Inflammatory macrophage treated with lipopolysaccharide for 4 hours (primary cell): ENCODE data around the gene MID1.
A peak's percentile ranks its signal among the peaks of the same experiment; 100 is the strongest.

Source experiments
- DNase-seq: peaks from one replicate; pipeline ENCODE4 v3.0.0-alpha.2; 2020

MID1 gene

DNA sequence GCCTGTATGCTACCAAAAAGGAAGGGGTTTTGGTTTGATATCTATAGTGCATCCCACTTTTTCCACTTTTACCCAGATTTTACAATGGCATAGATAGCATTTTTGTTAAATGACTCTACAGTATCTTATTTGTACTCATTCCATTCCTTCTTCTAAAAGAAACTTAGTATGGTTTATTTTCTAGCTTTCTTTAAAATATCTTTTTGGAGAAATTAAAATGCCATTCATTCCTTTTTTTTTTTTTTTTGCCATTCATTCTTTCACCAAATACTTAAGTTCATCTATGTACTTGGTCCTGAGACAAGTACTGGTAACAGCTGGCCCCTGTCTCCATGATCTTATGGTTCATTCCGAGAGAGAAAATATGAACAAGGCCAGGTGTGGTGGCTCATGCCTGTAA lies 49.1 kb downstream of the MID1 start:
- no peak for DNase-seq

DNA sequence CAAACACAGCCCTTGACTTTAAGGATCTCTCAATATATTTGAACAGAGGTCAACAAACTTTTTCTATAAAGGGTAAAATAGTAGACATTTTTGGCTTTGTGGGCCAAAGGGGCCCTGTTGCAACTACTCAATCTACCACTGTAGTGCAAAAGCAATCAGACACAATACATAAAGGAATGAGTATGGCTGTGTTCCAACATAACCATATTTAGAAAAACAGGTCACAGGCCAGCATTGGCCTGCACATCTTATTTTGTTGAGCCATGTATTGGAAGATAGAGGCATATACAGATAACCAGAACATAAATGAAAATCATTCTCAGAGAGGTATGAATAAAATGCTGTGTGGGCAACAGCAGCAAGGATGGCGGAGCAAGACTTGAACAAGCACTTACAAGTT lies 49.8 kb downstream of the MID1 start:
- DNase-seq: no peak

DNA sequence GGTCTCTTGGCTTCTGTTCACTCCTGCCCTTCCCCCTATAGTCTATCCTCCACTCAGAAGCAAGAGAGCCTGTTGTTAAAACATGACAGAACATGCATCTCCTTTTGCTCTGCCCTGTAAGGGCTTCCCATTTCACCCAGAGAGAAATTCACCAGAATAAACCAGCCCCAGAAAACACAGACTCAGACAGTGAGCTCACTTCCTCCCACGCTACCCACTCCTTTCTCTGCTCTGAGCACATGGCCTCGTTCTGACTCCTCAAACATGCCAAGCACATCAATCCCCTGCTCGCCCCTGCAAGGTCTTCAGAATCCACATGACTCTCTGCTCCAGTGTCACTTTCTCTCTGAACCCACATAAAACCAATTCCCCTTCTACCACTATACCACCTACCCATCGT lies 50.4 kb downstream of the MID1 start:
- peak; percentile 8 for DNase-seq

- DNase-seq: no peak
Measured at GRCh38 chrX:10568428-10568827, 52.0 kb downstream of the MID1 start.

- DNase-seq: no peak
Measured at GRCh38 chrX:10567136-10567535, 53.2 kb downstream of the MID1 start.

- DNase-seq: no peak
Measured at GRCh38 chrX:10566716-10567097, 53.7 kb downstream of the MID1 start.

DNA sequence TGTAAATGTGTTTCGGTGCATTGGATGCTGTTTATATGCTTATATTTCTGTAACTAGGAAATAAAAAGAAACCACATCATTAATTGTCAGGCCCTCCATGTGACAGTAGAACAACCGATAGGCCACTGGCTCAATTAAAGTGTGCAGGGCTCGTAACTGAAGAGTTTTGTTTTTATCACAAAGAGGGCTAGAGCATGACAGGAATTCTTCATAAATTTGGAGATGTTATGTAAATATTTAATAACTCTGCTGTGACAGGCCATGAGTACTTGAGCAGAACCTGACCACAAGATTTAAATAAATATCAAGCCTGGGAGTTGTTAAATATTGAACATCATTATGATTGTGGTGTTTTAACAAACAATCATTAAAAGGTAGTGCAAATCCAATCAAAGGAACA lies 55.9 kb downstream of the MID1 start:
- no peak for DNase-seq

DNA sequence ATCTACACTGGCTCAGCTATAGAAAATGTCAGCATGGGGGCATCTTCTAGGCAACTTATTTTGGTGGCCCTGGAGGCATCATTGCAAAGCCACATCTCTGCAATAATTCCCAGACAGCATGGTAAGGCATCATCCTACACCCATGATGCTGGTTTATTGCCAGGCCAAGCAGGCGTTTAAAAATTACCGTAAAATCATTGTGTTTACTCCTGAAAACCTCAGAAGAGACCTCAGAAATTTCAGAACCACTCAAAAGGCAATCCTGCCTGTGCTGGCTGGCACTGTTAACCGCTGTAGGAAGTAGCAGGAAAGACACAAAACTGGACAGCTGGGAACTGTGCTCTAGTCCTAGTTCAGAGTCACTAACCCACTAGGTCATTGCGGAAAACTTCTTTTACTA lies 63.2 kb downstream of the MID1 start:
- DNase-seq: no peak

- no peak for DNase-seq
Measured at GRCh38 chrX:10556405-10556804, 64.0 kb downstream of the MID1 start.

DNA sequence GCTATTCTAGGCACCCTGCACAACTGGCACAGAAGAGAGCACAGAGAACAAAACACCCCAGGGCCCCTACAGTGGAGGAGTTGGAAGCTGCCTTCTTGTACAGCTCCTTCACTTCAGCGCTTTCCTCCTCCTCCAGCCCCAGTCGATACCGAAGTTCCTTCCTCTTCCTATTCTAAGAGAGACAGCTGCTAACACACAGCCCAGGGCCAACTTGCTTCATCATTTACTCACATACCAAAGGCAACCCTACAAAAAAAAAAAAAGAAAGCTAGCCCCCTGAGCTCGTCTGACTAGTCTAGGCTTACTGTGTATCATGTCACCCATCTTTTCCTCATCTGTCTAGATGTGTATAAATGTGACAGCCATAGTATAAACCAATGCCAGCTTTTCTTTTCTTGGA lies 64.5 kb downstream of the MID1 start:
- no peak for DNase-seq

GRCh38 chrX:10554612-10555270 lies 65.6 kb downstream of the MID1 start:
- no peak for DNase-seq

DNA sequence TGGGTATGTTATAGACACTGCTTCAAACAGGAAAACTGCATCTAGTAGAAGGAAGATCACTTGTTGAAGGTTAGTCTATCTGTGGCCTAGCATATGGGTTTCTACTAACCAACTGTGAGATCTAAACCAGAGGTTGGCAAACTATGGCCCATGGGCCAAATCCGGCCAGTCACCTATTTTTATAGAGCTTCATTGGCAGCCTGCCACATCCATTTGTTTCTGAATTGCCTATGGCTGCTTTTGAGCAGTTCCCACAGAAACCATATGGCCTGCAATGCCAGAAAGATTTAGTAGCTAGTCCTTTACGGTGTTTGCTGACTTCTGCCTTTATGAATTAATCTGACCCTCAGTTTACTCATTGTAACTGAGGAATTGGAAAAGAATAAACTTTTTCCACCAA lies 71.1 kb downstream of the MID1 start:
- DNase-seq: no peak

- DNase-seq: no peak
Measured at GRCh38 chrX:10548688-10549087, 71.7 kb downstream of the MID1 start.

- DNase-seq: no peak
Measured at GRCh38 chrX:10545882-10546281, 74.5 kb downstream of the MID1 start.

GRCh38 chrX:10542586-10542985 lies 77.8 kb downstream of the MID1 start:
- no peak for DNase-seq

- no peak for DNase-seq
Measured at GRCh38 chrX:10538831-10539230, 81.6 kb downstream of the MID1 start.

DNA sequence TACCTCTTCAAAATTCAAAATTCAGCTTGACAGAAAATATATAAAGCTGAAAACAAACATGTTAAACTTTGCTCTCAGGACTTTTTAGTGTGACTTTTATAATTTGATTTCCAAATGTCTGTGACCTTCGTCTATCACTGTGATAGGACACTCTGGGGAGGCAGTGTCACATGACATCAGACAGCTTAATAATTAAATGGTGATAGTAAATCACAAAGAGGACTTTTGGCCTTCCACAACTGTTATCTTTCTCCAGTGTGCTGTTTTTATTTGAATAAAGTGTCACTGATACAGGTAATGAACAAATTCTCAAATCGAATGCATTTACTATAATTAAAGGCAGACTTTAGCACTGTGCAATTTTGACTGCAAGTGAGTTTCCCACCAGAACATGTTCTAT lies 83.1 kb downstream of the MID1 start:
- no peak for DNase-seq

DNA sequence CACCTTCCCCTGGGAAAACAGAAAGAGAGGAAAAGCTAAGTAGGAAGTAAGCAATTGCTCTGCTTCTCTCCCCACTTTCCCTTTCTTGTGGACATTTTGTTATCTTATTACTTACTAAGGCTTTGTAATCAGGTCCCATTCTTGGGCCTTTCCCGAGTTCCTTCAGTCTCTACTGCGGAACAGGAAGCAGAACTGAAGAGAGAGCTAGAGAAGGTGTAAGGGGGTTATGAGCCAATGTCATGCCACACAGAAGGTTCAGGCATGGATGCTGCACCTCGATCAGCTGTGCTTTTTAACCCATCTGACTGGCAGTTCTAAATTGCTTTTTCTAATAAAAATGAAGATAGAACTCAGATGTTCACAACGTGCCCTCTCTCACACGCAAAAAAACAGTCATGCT lies 83.6 kb downstream of the MID1 start:
- no peak for DNase-seq

DNA sequence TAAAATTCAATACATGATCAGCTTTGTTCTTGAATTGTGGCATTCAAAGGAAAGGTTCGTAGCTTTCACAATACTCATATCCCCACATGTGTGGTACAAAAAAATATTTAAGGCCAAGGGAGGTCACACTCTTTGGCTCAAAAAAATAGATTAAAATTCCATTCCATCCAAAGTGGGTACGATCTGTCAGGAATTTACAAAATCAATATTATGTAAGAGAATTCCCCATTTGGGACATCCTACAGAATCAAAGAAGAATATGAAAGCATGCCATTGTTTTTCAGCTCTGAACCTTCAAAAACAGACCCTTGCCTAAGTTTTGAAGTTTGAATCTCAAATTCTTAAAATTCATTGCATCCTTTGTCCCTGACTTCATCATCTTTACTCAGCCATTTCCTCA lies 85.8 kb downstream of the MID1 start:
- DNase-seq: no peak

- DNase-seq: no peak
Measured at GRCh38 chrX:10533696-10534365, 86.6 kb downstream of the MID1 start.

DNA sequence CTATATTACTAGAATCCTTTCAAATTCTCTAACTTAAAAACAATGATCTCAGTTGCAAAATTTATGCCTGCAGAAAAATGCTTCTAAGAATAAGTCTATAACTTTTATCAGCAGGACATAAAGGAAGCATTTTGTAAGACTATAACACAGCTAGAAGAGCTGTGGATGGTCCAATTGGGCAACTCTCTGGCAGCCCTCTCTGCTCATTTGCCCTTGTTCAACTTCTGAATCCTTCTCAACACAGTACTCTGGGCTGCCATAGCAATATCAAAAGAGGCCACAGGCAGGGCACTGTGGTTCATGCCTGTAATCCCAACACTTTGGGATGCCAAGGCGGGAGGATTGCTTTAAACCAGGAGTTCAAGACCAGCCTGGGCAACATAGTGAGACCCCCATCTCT lies 88.5 kb downstream of the MID1 start:
- no peak for DNase-seq

DNA sequence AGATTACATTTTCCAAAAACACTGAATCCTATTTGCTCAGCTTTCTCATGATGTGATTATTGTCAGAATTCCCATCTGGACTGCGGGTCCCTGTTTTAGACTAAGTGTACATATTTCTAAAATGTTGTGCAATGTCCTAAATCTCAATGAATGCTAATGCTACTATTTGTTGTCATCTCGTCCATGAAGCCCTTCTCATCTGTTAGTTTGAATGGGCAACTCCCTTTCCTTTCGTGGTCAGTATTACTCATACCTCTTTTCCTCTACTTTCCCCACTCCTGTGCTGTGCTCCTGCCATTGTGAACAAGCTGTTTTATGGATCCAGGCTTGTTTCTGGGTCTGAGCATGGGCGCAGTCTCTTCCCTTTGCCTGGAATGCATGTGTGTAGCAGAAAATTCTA lies 91.0 kb downstream of the MID1 start:
- no peak for DNase-seq

DNA sequence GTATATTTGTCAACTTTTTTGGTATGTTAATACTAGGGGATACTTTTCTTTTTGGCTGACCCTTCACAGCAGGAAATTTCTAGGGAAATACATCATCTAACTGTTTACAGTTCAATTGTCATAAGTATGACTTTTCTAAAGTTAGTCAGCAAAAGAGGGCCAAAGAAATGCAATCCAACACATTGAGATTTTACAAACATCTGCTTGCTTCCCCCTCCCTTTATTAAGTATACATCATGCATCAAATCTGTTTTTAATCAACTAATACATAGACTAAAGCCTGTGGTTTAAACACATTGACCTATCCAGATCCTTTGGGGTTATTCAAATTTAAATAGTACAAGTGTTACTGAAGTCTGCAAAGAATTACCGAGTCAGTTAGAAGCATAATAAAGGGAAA lies 93.9 kb downstream of the MID1 start:
- DNase-seq: no peak

- no peak for DNase-seq
Measured at GRCh38 chrX:10525381-10526120, 94.8 kb downstream of the MID1 start.
